Measurements from ENCODE around the gene STX4.

DNA sequence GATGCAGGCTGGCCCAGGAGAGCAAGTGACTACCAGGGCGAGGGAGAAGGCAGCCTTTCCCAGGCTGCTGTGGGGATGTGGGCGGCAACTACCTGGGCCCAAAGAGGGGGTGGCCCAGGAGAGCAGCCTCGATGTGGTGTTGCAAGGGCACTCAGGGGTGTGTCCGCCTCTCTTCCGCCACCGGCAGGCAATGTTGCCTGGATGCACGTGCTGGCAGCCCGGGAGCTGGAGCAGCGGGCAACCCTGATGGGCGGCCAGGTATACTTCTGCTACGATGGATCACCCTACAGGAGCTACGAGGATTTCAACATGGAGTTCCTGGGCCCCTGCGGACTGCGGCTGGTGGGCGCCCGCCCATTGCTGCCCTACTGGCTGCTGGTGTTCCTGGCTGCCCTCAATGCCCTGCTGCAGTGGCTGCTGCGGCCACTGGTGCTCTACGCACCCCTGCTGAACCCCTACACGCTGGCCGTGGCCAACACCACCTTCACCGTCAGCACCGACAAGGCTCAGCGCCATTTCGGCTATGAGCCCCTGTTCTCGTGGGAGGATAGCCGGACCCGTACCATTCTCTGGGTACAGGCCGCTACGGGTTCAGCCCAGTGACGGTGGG lies 45.7 kb upstream of the STX4 start:
- TF ChIP-seq CBX8 (IDR thresholded peaks at IDR 0.05) (no peak), POLR2A (IDR thresholded peaks at IDR 0.05; ENCODE audit: low read length) (no peak)
- TF ChIP-seq, protein P1, sequence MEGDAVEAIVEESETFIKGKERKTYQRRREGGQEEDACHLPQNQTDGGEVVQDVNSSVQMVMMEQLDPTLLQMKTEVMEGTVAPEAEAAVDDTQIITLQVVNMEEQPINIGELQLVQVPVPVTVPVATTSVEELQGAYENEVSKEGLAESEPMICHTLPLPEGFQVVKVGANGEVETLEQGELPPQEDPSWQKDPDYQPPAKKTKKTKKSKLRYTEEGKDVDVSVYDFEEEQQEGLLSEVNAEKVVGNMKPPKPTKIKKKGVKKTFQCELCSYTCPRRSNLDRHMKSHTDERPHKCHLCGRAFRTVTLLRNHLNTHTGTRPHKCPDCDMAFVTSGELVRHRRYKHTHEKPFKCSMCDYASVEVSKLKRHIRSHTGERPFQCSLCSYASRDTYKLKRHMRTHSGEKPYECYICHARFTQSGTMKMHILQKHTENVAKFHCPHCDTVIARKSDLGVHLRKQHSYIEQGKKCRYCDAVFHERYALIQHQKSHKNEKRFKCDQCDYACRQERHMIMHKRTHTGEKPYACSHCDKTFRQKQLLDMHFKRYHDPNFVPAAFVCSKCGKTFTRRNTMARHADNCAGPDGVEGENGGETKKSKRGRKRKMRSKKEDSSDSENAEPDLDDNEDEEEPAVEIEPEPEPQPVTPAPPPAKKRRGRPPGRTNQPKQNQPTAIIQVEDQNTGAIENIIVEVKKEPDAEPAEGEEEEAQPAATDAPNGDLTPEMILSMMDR (IDR thresholded peaks at IDR 0.05) = no peak

Data from A549 (cell line).